IMR-90 (cell line): ENCODE data around the gene GNA14. TPM values are rescaled to one million over a fixed set of nuclear protein-coding genes. Genes with fewer than 3 reads are reported as not detected.

Source experiments
- ATAC-seq: fragments of 200-7000 bp; cut with Tn5 transposase; 2 replicates; pipeline ENCODE4 v1.9.1; 2020; ENCODE audit warnings: low read depth, mild to moderate bottlenecking, moderate library complexity
- BruUV-seq: library from RNA; stranded (reverse); fragments of 400-500 nt; replicated peaks from 2 replicates; lab custom pipeline; 2021; lab: Mats Ljungman, UMichigan
- CTCF ChIA-PET: fragments of 300-600 bp; formaldehyde crosslinking; extraction: SDS; loops from one replicate; lab custom pipeline; 2021; ENCODE audit warnings: antibody characterized with exemption; lab: Yijun Ruan, JAX
- POLR2A ChIA-PET: fragments of 300-600 bp; sonication (Branson Sonifier 250); formaldehyde crosslinking; loops from one replicate; lab custom pipeline; 2022; ENCODE audit warnings: antibody characterized with exemption; ENCODE audit not compliant: unreplicated experiment; lab: Charles Lee
- DNase-seq: peaks from one replicate; pipeline ENCODE4 v3.0.0; 2013
- H2AFZ ChIP-seq: replicated peaks from 2 replicates; pipeline ENCODE3; 2013; ENCODE audit warnings: low read length, mild to moderate bottlenecking; ENCODE audit not compliant: poor library complexity
- H2AK5ac ChIP-seq: 2 replicates; pipeline ENCODE4 v1.6.1; 2013; ENCODE audit warnings: low read depth, low read length, inconsistent platforms
- H2AK9ac ChIP-seq: replicated peaks from 2 replicates; pipeline ENCODE3; 2013; ENCODE audit warnings: mild to moderate bottlenecking, low read depth, low read length, moderate library complexity; ENCODE audit not compliant: poor library complexity
- H2BK120ac ChIP-seq: 2 replicates; pipeline ENCODE4 v1.6.1; 2013; ENCODE audit warnings: low read depth, low read length, inconsistent platforms
- H2BK15ac ChIP-seq: 3 replicates; pipeline ENCODE4 v1.6.1; 2013; ENCODE audit warnings: low read depth, low read length, inconsistent platforms
- H2BK20ac ChIP-seq: 2 replicates; pipeline ENCODE4 v1.6.1; 2013; ENCODE audit warnings: low read depth, mild to moderate bottlenecking, inconsistent platforms, low read length, moderate library complexity
- H2BK5ac ChIP-seq: 2 replicates; pipeline ENCODE4 v1.6.1; 2013; ENCODE audit warnings: mild to moderate bottlenecking, low read depth, low read length, inconsistent platforms; ENCODE audit not compliant: poor library complexity, severe bottlenecking
- H3K14ac ChIP-seq: replicated peaks from 2 replicates; pipeline ENCODE4 v1.6.1; 2013; ENCODE audit warnings: low read depth, low read length, inconsistent platforms
- H3K18ac ChIP-seq: 2 replicates; pipeline ENCODE4 v1.6.1; 2013; ENCODE audit warnings: low read depth, low read length, control low read depth
- H3K23ac ChIP-seq: 2 replicates; pipeline ENCODE4 v1.6.1; 2013; ENCODE audit warnings: low read depth, low read length, inconsistent platforms
- H3K27ac ChIP-seq: 2 replicates; pipeline ENCODE4 v1.5.1; 2013; ENCODE audit warnings: mild to moderate bottlenecking, control low read depth, low read length; ENCODE audit not compliant: insufficient read depth
- H3K27me3 ChIP-seq: 2 replicates; pipeline ENCODE4 v1.6.1; 2013; ENCODE audit warnings: low read length; ENCODE audit not compliant: control insufficient read depth, insufficient read depth
- H3K36me3 ChIP-seq: 2 replicates; pipeline ENCODE4 v1.6.1; 2013; ENCODE audit warnings: low read length, mixed read lengths; ENCODE audit not compliant: control insufficient read depth, insufficient read depth
- H3K4ac ChIP-seq: 2 replicates; pipeline ENCODE4 v1.6.1; 2013; ENCODE audit warnings: low read depth, low read length, inconsistent platforms
- H3K4me1 ChIP-seq: 2 replicates; pipeline ENCODE4 v1.6.1; 2013; ENCODE audit warnings: low read length, mixed read lengths; ENCODE audit not compliant: control insufficient read depth, insufficient read depth
- H3K4me2 ChIP-seq: 2 replicates; pipeline ENCODE4 v1.6.1; 2013; ENCODE audit warnings: low read depth, mild to moderate bottlenecking, control low read depth, low read length, moderate library complexity
- H3K4me3 ChIP-seq: 2 replicates; pipeline ENCODE4 v1.5.1; 2013; ENCODE audit warnings: low read depth, mild to moderate bottlenecking, control low read depth, low read length, moderate library complexity; ENCODE audit not compliant: insufficient read depth
- H3K56ac ChIP-seq: 2 replicates; pipeline ENCODE4 v1.6.1; 2013; ENCODE audit warnings: low read length, inconsistent platforms; ENCODE audit not compliant: insufficient read depth; ENCODE audit errors: extremely low read depth
- H3K79me1 ChIP-seq, 2 experiments: 2 replicates each; pipeline ENCODE4 v1.6.1; 2013; ENCODE audit warnings: low read length in 2 of 2, inconsistent platforms in 1 of 2, low read depth in 1 of 2
- H3K9ac ChIP-seq: 2 replicates; pipeline ENCODE4 v1.6.1; 2013; ENCODE audit warnings: low read depth, low read length, control low read depth
- H3K9me1 ChIP-seq: 2 replicates; pipeline ENCODE4 v1.6.1; 2013; ENCODE audit warnings: low read length, inconsistent platforms; ENCODE audit not compliant: insufficient read depth
- H3K9me3 ChIP-seq: 2 replicates; pipeline ENCODE4 v1.6.1; 2013; ENCODE audit warnings: low read length; ENCODE audit not compliant: control insufficient read depth, insufficient read depth
- H4K20me1 ChIP-seq: 2 replicates; pipeline ENCODE4 v1.6.1; 2013; ENCODE audit warnings: low read length, inconsistent platforms; ENCODE audit not compliant: insufficient read depth
- H4K5ac ChIP-seq: 2 replicates; pipeline ENCODE4 v1.6.1; 2013; ENCODE audit warnings: mild to moderate bottlenecking, low read depth, low read length, control low read depth
- H4K8ac ChIP-seq, 2 experiments: 2 replicates each; pipeline ENCODE4 v1.6.1; 2013; ENCODE audit warnings: low read depth in 2 of 2, low read length in 2 of 2, control low read depth in 1 of 2, inconsistent platforms in 1 of 2
- H4K91ac ChIP-seq: 2 replicates; pipeline ENCODE4 v1.6.1; 2013; ENCODE audit warnings: low read depth, low read length, inconsistent platforms; ENCODE audit not compliant: insufficient read depth
- BHLHE40 ChIP-seq: fragments of 150-350 bp; IDR thresholded peaks from 2 replicates; pipeline ENCODE4 v1.6.1; 2016; ENCODE audit warnings: mild to moderate bottlenecking, low read depth, low read length
- CEBPB ChIP-seq: IDR thresholded peaks from 2 replicates; pipeline ENCODE4 v1.6.1; 2012; ENCODE audit warnings: low read depth, low read length, improper control_type of control experiment
- MAFK ChIP-seq: IDR thresholded peaks from 2 replicates; pipeline ENCODE4 v1.6.1; 2012; ENCODE audit warnings: low read depth, low read length, improper control_type of control experiment
- MAZ ChIP-seq: IDR thresholded peaks from 2 replicates; pipeline ENCODE4 v1.6.1; 2012; ENCODE audit warnings: low read depth, mild to moderate bottlenecking, low read length, improper control_type of control experiment, moderate library complexity, borderline replicate concordance
- RCOR1 ChIP-seq: IDR thresholded peaks from 2 replicates; pipeline ENCODE4 v1.6.1; 2012; ENCODE audit warnings: mild to moderate bottlenecking, low read length, improper control_type of control experiment; ENCODE audit not compliant: insufficient replicate concordance
- RFX5 ChIP-seq: IDR thresholded peaks from 2 replicates; pipeline ENCODE4 v1.8.0; 2012; ENCODE audit warnings: low read depth, mild to moderate bottlenecking, low read length, moderate library complexity
- WGBS, 2 experiments: methylation state at CpG; one replicate each; pipeline versions ENCODE4 v1.1.5 to v1.1.7; 2013; ENCODE audit warnings: missing lambda C conversion rate in 2 of 2; ENCODE audit not compliant: insufficient read length in 1 of 2; ENCODE audit errors: extremely low coverage in 2 of 2; 5-methylcytosine and 5-hydroxymethylcytosine counted together
- dilution Hi-C: fragments of 300-500 bp; cut with HindIII; formaldehyde crosslinking; loops from one replicate; pipeline ENCODE4 v1.14.3; 2018; ENCODE audit warnings: low sequenced_read_pairs; ENCODE audit not compliant: unreplicated experiment
- in situ Hi-C: fragments of 300-500 bp; cut with MboI; formaldehyde crosslinking; loops from 3 replicates; pipeline ENCODE4 v1.14.3; 2019; ENCODE audit warnings: low sequenced_read_pairs, inconsistent platforms, mixed read lengths
- intact Hi-C: fragments of 100-400 bp; cut with micrococcal nuclease; formaldehyde crosslinking; loops from 2 replicates; pipeline ENCODE4 v1.10.0; 2022
- polyA plus RNA-seq, 3 experiments: library from polyadenylated mRNA; depleted of rRNA; stranded (reverse); fragments of >200 nt; gene quantifications; 2 replicates each; pipeline ENCODE4 v1.2.3, GENCODE V29; 2012; ENCODE audit warnings: low replicate concordance in 1 of 3
- total RNA-seq: library from RNA; depleted of rRNA; stranded (reverse); fragments of >200 nt; gene quantifications from 2 replicates; pipeline ENCODE4 v1.2.3, GENCODE V29; 2012

Gene GNA14
- total and polyA plus RNA-seq, 2 of the 4 experiments (the other 2 are of a cell fraction), result under 0.01 to 0.03 TPM

- H3K9ac ChIP-seq, result no peak overlapping the region
- peaks cover 2% of the 10 kb centered on the region for H3K27me3 ChIP-seq
- H3K27ac ChIP-seq, result no peak overlapping the region
- CTCF ChIA-PET, result interaction anchor here (0.6 to 2.0 kb wide), 3 partner anchors 10 to 1046 kb away, joined by 4 to 10 read pairs (median 5); partner anchors contain the start of gene RFK
- H4K91ac ChIP-seq, result no peak overlapping the region
- H4K8ac ChIP-seq, result no peak overlapping the region
- H3K9me3 ChIP-seq, result no peaks in the 10 kb centered on the region
- no peak overlapping the region for H2BK15ac ChIP-seq
- 24% methylated on average over 6 of the region's 10 CpGs; no CpG with 5 or more reads in 1 of the 2 experiments for WGBS, 2 experiments
- peak overlapping the region; percentile 83 for H2AFZ ChIP-seq
- peak overlapping the region; percentile 30 for H3K4me2 ChIP-seq
- ATAC-seq, result peak; percentile 49
- no peaks in the 10 kb centered on the region for H3K79me1 ChIP-seq
- H3K9me1 ChIP-seq, result no peaks in the 10 kb centered on the region; the same call in 1 of the 2 replicates
- intact Hi-C loops, result no loop called here
- no peak overlapping the region for H3K56ac ChIP-seq
- no peaks in the 10 kb centered on the region for H3K36me3 ChIP-seq
- TF ChIP-seq RCOR1, result no peak
- no peak for TF ChIP-seq MAZ
- no peak for TF ChIP-seq BHLHE40
- TF ChIP-seq CEBPB, result no peak
- TF ChIP-seq RFX5, result no peak
- no peak for TF ChIP-seq MAFK
- POLR2A ChIA-PET, result no interaction called here
- no peak overlapping the region for H2BK5ac ChIP-seq
- H3K14ac ChIP-seq, result no peak overlapping the region
- no peak overlapping the region for H3K18ac ChIP-seq
- H4K5ac ChIP-seq, result no peak overlapping the region
- H3K23ac ChIP-seq, result no peak overlapping the region
- H2AK9ac ChIP-seq, result no peak overlapping the region
- no peak overlapping the region for H3K4me3 ChIP-seq
- in situ Hi-C loops, result no loop called here
- no peak overlapping the region for H2BK20ac ChIP-seq
- no peaks in the 10 kb centered on the region; the same call in 1 of the 2 replicates for H3K4me1 ChIP-seq
- DNase-seq, result peak; percentile 47
- no TSS peak for BruUV-seq
- dilution Hi-C loops, result no loop called here
- H3K4ac ChIP-seq, result no peak overlapping the region
- no peaks in the 10 kb centered on the region for H4K20me1 ChIP-seq
- no peak overlapping the region for H2BK120ac ChIP-seq
- H2AK5ac ChIP-seq, result no peak overlapping the region
Observed at GRCh38 chr9:77440057-77440456, 208.1 kb downstream of the GNA14 start.
